Measurements from ENCODE around the gene METRN. TPM values are rescaled to one million over a fixed set of nuclear protein-coding genes. Genes with fewer than 3 reads are reported as not detected.

The METRN gene
- total RNA-seq, 1 donor from 2014 or later: 6.7 TPM

DNA sequence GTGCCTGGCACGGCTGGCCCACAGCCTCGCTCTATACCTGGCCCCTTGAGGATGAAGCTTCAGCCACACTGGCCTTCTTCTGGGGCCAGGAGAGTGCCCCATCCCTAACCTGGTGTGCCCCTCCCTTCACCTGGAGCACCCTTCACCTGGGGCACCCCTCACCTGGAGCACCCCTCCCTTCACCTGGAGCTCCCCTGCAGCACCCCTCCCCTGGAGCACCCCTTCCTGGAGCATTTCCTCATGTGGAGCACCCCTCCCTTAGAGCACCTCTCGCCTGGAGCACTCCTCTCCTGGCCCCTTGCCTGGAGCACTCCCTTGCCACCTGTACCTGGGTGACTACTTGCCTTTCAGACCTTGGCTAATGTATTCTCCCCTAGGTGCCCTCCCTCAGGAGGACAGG, 6.9 kb upstream of the METRN start:
- ChIA-PET POLR2A (interaction anchor here (2.2 kb wide), 1 partner anchor 18 kb away, joined by 5 read pairs; the partner anchor contains the start of gene WDR24), CTCF (no interaction called here)
- Mint-ChIP-seq H3K9me3 (no peaks in the 10 kb centered on the region), H3K27me3 (peaks cover 34% of the 10 kb centered on the region), H3K36me3 (ENCODE audit: low read depth) (no peaks in the 10 kb centered on the region), H3K27ac (no peak overlapping the region), H3K4me1 (peaks cover 8% of the 10 kb centered on the region), H3K4me3 (no peak overlapping the region)
- DNase-seq (no peak), ATAC-seq (ENCODE audit: low read depth) (no peak)
- TF ChIP-seq CTCF (IDR thresholded peaks at IDR 0.05): no peak
- intact Hi-C loops (cut with micrococcal nuclease): no loop called here

DNA sequence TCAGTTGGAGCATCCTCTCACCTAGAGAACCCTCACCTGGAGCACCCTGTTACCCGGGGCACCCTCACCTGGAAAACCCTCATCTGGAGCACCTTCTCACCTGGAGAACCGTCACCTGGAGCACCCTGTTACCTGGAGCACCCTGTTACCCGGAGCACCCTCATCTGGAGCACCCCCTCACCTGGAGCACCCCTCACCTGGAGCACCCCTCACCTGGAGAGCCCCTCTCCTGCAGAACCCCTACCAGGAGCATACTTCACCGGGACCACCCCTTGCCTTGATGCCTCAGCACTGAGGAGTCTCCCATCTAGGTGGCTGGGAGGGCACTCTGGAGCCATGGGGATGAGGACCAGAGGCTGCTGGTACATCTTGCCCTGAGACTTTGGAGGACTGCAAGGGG, 6.0 kb upstream of the METRN start:
- ChIA-PET CTCF (no interaction called here), POLR2A (interaction anchor here (2.2 kb wide), 1 partner anchor 19 kb away, joined by 5 read pairs; the partner anchor contains the start of gene WDR24)
- H3K27me3 Mint-ChIP-seq: peaks cover 27% of the 10 kb centered on the region
- no peak for TF ChIP-seq CTCF (IDR thresholded peaks at IDR 0.05)
- no peaks in the 10 kb centered on the region for H3K9me3 Mint-ChIP-seq
- no peak overlapping the region for H3K4me3 Mint-ChIP-seq
- H3K4me1 Mint-ChIP-seq: peaks cover 8% of the 10 kb centered on the region
- H3K27ac Mint-ChIP-seq: no peak overlapping the region
- DNase-seq (no peak), ATAC-seq (ENCODE audit: low read depth) (no peak)
- no peaks in the 10 kb centered on the region for H3K36me3 Mint-ChIP-seq (ENCODE audit: low read depth)
- intact Hi-C loops (cut with micrococcal nuclease): no loop called here

DNA sequence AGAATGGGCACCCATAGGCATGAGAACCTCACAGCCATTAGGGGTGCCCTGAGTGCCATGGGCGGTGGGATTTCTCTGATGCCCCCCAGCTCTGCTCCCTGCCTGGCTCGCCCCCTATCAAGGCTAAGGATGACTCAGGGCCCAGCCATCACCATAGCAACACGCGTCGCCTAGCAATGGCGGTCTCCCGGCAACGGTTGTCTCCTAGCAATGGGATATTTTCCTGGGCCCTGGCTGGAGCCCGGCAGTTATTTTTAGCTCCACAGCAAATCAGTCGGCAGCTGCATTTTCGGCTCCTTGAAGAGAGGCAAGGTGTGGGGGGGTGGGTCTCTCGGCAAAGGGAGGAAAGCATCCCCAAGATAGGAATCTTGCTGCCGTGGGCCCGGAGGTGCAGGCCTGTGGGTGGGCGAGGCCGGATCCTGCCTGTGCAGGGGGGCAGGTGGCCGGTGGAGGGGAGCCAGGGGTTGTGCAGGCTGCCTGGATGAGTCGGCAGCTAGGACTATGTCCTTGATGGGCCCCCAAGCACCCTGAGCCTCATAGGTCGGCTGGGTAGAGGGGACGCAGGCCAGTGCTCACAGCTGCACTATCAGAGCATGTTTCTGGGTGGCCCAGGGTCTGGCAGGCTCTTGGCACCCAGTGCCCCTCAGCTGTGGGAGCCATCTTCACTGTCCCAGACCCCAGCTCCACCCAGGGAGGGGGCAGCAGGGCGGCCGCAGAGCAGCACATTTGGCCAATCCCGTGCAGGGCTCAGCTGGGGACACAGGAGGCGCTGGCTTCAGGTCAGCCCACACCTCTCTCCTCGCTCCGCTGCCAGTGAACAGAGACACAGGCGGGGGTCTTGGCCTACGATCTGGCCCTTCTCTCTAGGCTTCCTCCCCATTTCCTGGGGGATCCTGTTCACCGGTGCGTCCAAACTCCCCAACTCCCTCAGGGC, 5.1 kb upstream of the METRN start:
- no peak for ATAC-seq (ENCODE audit: low read depth)
- POLR2A ChIA-PET: interaction anchor here (1.2 to 2.0 kb wide), 2 partner anchors 11 to 78 kb away, joined by 3 to 4 read pairs; partner anchors contain the start of gene ANTKMT

DNA sequence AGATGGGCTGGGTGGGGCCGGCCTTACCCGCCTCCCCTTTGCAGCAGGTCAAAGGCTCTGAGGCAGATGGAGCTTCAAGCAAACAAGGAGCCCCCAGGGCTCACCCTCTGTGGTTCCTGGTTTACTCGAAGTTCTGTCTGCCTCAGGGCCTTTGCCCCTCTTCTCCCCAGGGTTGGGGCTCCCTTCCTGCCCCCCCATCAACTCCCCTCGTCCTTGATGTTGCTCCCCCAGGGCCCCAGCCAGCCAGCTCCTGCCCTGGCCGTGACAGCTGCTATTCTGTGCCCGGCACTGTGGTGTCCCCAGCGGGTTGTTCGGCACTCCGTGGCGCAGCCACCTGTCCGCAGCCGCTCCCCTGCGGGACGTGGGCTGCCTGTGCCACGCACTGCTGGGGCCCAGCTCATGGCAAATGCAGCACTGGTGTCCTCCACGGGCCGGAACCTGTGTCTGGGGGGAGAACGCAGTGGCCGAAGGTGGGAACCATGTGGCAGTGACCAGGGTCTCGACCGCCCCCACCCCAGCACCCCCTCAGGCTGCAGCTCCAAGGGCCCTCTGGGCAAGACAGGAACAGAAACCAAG, 4.3 kb upstream of the METRN start:
- ChIA-PET CTCF (interaction anchor here (1.2 kb wide), 1 partner anchor 74 kb away, joined by 6 read pairs; no protein-coding TSS in a partner anchor), POLR2A (interaction anchor here (1.2 to 2.0 kb wide), 2 partner anchors 10 to 77 kb away, joined by 3 to 4 read pairs; partner anchors contain the start of gene ANTKMT)
- Mint-ChIP-seq H3K27ac (no peak overlapping the region), H3K9me3 (no peaks in the 10 kb centered on the region), H3K27me3 (peaks cover 25% of the 10 kb centered on the region), H3K4me1 (peaks cover 8% of the 10 kb centered on the region), H3K36me3 (ENCODE audit: low read depth) (no peaks in the 10 kb centered on the region), H3K4me3 (no peak overlapping the region)
- DNase-seq: no peak
- no peak for ATAC-seq (ENCODE audit: low read depth)
- TF ChIP-seq CTCF (IDR thresholded peaks at IDR 0.05): no peak
- intact Hi-C loops (cut with micrococcal nuclease): loop anchor here (1.0 to 5.0 kb wide), 4 partner anchors 31 to 393 kb away; no protein-coding TSS in a partner anchor

More for the DNA sequence above, 5.1 kb upstream of the METRN start:
- Mint-ChIP-seq H3K4me1 (peaks cover 8% of the 10 kb centered on the region), H3K9me3 (no peaks in the 10 kb centered on the region), H3K27ac (no peak overlapping the region), H3K36me3 (ENCODE audit: low read depth) (no peaks in the 10 kb centered on the region), H3K27me3 (peaks cover 25% of the 10 kb centered on the region), H3K4me3 (no peak overlapping the region)
- intact Hi-C loops (cut with micrococcal nuclease): loop anchor here (5.0 kb wide), 1 partner anchor 167 kb away; no protein-coding TSS in a partner anchor
- no peak for DNase-seq
- CTCF ChIA-PET: interaction anchor here (1.2 kb wide), 1 partner anchor 75 kb away, joined by 6 read pairs; no protein-coding TSS in a partner anchor
- TF ChIP-seq CTCF (IDR thresholded peaks at IDR 0.05): no peak

All from activated B cell treated with CpG ODN at 0.5 μM for 24 hours (primary cell).